GM12801 (cell line): ENCODE measurements around the gene CEACAM18.

ENCODE experiments used
- CTCF ChIP-seq: IDR thresholded peaks from one replicate; pipeline ENCODE4 v1.5.1; 2011; ENCODE audit warnings: control low read depth; ENCODE audit not compliant: insufficient read length; ENCODE audit errors: extremely low read depth

Gene CEACAM18

GRCh38 chr19:51440846-51441409 lies 37.4 kb upstream of the CEACAM18 start:
- no peak for TF ChIP-seq CTCF

GRCh38 chr19:51441410-51442390 lies 36.6 kb upstream of the CEACAM18 start:
- no peak for TF ChIP-seq CTCF

- no peak for TF ChIP-seq CTCF
Measured at GRCh38 chr19:51448011-51448410, 30.3 kb upstream of the CEACAM18 start.

- no peak for TF ChIP-seq CTCF
Measured at GRCh38 chr19:51448411-51449016, 29.8 kb upstream of the CEACAM18 start.

GRCh38 chr19:51450730-51451307 lies 27.5 kb upstream of the CEACAM18 start:
- no peak for TF ChIP-seq CTCF

- no peak for TF ChIP-seq CTCF
Measured at GRCh38 chr19:51456541-51457290, 21.6 kb upstream of the CEACAM18 start.
